Measurements from ENCODE around the gene SLC6A16. TPM values are rescaled to one million over a fixed set of nuclear protein-coding genes. Genes with fewer than 3 reads are reported as not detected.
"Not testable (repeated sequence)": the region's sequence is repeated elsewhere in the genome, so short reads cannot be mapped to it uniquely, and the experiment has no call there.

The SLC6A16 gene
- total RNA-seq, 1 experiment from 2014 or later: not detected

DNA sequence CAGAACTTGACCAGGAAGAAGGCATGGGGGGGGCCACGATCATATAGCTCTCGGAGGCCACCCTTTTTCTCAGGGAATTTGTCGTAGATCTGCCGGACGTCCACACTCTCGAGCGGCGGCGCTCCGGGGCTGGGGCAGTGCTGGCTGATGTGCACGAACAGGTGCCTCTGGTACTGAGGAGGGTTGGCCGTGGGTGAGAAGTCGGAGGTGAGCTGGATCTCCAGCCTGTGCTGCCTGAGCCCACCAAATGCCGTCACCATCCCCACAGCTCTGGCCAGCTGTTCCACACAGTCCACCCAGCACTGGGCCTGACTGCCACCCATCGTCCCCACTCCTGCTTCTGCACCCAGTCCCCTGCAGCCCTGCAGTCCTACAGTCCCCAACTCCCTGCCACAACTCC, 22.2 kb upstream of the SLC6A16 start:
- no peak for DNase-seq (ENCODE audit: low read depth)

DNA sequence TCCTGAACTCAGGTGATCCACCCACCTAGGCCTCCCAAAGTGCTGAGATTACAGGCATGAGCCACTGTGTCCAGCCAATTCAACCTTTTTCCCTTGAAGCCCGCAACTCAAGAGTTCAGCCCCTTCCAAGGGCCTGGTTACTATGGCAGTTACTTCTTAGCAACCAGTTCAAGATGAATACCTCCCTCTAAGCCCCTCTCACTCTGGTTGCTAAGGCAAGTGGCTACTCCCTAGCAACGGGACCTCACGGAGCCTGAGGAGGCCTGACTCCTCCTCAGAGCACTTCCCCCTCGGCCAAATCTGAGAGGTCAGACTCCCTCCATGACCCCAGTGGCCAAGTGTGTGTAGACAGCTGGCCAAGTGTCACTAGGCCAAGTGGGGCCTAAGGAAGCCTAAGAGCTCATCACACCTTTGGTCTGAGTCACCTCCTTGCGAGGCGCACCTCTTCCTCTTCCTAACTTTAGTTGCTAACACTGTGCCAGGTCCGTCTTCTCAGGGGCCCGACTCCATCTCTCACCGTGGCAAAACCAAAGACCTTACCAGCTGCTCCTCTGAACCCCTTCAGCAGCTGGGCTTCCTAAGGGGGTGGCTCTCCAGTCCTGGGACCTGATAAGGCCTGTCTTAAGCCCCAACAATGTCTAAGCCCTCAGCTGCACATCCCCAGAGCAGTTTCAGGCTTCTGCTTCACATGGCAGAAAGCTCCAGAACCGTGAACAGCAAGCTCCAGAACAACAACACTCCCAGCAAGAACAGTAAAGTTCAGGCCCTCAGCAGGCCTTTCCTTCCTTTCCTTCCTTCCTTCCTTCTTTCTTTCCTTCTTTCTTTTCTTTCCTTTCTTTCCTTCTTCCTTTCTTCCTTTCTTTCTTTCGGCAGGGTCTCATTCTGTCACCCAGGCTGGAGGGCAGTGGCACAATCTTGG, 19.8 kb upstream of the SLC6A16 start:
- DNase-seq (ENCODE audit: low read depth): no peak

- DNase-seq (ENCODE audit: low read depth): no peak
These were observed 18.1 kb upstream of the SLC6A16 start for GRCh38 chr19:49343123-49343522.

DNA sequence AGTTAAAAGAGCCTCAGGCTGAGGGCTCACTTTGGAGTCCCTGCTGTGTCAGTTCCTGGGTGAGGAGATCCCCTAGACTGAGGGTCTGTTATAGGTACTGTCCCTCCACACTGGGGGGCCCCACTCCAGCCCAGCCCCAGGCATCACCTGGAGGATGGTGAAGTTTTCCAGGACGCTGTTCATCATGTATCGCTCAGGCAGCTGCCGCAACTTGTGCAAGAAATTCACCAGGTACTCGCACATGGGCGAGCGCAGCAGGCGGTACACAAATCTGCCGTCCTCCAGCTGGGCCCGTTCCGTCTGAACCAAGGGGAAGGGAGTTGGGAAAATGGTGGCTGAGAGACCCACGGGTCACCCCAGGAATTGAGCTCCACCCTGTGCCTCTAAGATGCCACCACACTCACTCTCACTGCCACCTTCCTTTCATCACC, 17.3 kb upstream of the SLC6A16 start:
- DNase-seq (ENCODE audit: low read depth): no peak

DNA sequence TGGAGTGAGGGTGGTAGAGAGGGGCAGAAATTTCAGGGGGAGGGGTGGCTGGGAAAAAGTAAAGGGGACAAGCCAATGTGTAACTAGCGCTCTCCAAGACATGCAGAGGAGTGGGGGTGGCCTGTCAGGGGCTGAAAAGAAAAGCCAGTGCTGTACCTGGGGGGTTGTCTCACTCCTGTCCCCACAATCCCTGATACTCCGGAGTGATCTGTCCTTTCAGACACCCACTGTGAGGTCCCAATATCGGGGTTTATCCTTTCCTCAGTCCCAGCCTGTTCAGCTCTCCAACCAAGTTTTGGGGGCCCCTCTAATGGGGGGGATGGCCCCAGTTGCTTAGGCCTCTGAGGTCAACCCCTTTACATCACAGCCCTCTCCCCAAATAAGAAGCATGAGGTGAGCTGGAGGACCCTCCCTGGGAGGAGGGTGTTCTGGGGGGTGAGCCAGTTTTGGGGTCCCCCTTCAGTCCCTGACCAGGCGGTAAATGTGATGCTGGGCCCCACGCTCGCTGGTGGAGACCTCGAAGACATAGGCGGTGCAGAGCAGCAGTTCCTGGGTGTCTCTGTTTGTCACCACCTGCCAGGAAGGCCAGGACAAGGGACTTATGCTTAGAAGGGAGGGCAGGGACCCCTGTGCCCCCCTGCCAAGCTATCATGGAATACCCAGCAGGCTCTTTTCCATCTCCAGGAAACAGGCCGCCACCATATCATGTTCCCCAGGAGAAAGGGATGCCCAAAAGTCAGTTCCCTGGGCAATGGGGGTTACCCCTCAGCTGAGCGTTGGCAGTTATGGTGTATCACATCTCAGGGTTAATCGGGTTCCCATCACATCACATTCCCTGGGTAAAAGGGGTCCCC, 16.1 kb upstream of the SLC6A16 start:
- no peak for DNase-seq (ENCODE audit: low read depth)

DNA sequence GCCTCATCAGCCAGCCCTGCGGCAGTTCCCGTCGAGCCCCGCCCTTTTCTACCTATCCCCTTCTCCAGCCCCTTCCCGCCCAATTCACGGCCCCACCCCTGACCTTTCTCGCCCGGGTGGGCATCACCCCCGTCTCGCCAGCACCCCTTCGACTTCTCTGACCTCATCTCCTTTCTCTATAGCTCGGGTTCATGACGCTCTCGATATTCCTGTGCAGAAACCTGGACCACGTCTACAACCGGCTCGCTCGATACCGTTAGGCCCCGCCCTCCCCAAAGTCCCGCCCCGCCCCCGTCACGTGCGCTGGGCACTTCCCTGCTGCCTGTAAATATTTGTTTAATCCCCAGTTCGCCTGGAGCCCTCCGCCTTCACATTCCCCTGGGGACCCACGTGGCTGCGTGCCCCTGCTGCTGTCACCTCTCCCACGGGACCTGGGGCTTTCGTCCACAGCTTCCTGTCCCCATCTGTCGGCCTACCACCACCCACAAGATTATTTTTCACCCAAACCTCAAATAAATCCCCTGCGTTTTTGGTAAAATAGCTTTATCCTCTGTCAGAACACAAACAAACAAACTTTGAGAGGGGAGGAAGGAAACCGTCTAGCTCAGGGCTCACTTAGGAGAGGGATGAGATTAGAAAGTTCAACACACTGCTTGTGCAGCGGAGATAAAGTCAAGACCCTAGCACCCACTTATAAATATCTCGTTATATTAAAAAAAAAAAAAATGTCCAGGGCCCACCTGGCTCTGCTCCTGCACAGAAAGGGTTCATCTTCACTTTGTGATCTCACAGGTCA, 15.3 kb upstream of the SLC6A16 start:
- DNase-seq (ENCODE audit: low read depth): no peak

DNA sequence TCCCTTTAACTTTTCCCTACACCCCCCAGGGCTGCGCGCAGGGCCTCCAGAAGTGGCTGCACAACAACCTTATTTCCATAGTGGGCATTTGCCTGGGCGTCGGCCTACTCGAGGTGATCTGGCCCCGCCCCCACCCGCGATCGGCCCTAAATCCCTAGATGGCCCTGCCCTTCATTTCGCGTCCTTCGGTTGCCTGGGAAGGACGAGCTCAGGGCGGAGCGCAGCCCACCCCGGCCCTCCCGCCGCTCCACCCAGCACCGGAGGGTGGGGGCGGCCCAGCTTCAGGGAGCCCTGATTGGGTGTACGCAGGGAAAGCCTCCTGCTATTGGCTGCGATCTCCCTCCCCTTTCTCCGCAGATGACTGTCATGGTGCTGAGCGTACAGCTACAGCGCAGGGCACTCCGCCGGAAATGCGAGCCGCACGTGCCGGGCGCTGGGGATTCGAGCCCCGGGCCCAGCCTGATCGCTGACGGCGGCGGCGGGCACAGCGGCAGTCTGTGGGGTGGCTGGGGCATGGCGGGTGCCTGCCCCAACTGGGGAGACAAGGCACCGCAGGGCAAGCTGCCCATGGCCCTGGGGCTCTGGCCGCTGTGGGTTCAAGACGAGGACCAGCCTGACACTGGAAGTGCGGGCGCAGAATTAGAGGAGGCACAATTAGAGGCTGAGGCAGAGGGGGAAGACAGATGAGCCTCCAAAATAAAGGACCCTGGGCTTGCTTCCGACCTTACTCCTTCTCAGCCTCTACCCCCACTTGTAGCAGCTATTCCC, 14.5 kb upstream of the SLC6A16 start:
- no peak for DNase-seq (ENCODE audit: low read depth)

DNA sequence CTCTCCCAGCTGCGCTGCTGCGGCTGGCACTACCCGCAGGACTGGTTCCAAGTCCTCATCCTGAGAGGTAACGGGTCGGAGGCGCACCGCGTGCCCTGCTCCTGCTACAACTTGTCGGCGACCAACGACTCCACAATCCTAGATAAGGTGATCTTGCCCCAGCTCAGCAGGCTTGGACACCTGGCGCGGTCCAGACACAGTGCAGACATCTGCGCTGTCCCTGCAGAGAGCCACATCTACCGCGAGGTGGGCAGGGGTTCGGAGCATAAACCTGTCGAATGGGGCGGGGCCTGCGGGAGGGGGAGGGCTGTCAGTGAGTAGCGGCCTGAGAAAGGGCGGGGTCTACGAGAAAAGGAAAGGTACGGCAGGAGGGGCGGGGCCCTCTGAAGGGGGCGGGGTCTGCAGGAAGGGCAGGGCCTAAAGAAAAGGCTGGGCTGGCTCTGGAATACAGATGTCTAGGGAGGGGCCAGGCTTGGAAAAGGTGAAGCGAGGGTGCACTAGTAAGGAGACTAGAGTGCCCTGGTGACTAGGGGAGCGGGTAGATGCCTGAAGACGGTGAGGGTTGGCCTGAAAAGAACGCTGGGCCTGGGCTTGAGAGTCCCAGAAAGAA, 13.8 kb upstream of the SLC6A16 start:
- DNase-seq (ENCODE audit: low read depth): no peak

- DNase-seq (ENCODE audit: low read depth): no peak
These were observed 13.2 kb upstream of the SLC6A16 start for GRCh38 chr19:49338023-49338677.

DNA sequence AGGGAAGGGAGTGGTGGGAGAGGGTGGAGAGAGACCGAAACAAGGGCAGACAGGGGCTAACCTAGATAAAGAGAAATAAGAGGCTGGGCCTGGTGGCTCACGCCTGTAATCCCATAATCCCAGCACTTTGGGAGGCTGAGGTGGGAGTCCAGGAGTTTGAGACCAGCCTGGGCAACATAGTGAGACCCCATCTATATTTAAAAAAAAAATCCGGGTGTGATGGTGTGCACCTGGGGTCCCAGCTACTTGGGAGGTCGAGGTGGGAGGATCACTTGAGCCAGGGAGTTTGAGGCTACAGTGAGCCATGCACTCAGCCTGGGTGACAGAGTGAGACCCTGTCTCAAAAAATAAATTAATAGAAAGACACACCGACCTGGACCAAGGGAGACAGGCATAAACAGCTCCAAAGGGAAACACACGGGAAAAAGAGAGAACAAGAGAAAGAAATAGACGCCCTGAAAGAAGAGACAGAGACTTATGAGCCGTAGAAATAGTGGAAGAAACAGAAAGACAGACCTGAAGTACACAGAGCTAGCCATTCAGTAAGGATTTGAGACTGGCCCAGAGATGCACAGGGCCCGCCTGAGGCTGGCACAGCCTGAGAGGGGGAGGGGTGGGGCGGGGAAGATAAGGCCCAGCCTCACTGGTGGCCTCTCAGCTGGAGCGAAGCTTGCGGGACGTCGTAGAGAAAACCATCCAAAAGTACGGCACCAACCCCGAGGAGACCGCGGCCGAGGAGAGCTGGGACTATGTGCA, 12.5 kb upstream of the SLC6A16 start:
- DNase-seq (ENCODE audit: low read depth): no peak

GRCh38 chr19:49336482-49337266, 11.7 kb upstream of the SLC6A16 start:
- no peak for DNase-seq (ENCODE audit: low read depth)

DNA sequence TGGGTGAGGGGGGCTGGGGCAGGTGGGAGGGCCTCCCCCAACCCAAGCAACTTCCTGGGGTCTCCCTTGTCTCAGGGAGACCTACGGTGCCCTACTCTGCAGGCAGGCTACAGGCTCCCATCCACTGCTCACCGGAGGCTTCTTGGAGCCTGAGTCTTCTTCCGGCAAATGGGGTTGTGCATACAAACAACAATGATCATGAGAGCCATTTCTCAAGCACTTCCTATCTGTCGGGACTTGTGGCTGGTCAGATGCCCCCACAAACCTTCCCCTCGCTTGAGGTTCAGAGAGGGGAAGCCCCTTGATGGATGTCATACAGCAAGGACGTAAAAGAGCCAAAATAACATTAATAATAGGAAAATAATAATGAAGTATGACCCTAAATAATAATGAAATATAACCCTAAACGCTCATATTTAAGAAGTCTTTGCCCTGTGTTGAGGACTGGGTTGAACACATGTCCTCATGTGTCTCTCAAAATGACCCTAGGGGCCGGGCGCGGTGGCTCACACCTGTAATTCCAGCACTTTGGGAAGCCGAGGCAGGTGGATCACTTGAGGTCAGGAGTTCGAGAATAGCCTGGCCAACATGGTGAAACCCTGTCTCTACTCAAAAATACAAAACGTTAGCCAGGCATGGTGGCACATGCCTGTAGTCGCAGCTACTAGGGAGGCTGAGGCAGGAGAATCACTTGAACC, 10.9 kb upstream of the SLC6A16 start:
- DNase-seq (ENCODE audit: low read depth): no peak

DNA sequence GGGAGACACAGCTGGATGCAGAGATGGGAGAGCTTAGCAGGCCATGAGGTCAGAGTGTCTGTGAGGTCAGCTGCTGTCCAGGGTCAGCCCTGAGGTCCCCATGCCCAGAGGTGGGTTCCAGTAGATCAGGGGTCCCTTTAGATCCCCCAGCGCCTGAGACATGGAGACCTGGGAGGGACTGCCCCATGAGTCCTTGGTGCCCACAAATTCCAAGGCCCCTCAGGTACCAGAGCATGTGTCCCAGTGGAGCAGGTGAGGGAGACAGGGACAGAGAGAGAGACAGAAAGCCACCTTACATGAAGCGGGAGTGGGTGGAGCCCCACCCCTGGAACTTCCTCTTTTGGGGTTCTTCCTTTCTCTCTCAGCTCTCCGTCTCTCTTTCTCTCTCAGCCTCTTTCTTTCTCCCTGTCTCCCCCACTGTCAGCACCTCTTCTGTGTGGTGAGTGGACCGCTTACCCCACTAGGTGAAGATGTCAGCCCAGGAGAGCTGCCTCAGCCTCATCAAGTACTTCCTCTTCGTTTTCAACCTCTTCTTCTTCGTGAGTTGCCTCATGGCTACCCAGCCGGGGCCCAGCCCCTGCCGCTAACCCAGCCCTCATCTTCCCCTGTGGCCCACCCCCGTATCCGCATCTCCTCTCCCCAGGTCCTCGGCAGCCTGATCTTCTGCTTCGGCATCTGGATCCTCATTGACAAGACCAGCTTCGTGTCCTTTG, 10.2 kb upstream of the SLC6A16 start, which contains the start of gene CD37:
CD37 (plus strand) TSS at position 336 of the 713 bp plus-strand sequence; CDS start at position 471, 135 bp downstream.
- DNase-seq (ENCODE audit: low read depth): no peak

DNA sequence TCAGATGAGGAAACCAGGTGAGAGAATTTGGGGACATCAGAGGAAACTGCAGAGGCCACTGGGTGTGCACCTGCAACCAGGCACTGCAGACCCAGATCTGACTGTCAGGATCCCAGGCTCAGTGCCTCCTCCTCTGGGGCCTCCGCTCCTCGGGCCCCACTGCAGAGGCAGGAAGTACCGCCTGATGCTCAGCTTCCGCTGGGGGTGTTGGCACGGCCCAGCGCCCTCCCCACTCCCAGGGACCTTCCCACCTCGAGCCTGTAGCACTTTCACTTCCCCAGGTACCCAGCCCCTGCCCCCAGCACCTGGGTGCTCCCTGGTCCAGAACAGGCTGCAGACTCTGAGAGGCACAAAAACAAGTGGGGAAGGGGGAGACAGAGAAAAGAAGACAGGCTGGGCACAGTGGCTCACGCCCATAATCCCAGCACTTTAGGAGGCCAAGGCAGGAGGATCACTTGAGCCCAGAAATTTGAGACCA, 8.9 kb upstream of the SLC6A16 start:
- DNase-seq (ENCODE audit: low read depth): no peak

- DNase-seq (ENCODE audit: low read depth): no peak
These were observed 8.4 kb upstream of the SLC6A16 start for GRCh38 chr19:49333418-49333805.

DNA sequence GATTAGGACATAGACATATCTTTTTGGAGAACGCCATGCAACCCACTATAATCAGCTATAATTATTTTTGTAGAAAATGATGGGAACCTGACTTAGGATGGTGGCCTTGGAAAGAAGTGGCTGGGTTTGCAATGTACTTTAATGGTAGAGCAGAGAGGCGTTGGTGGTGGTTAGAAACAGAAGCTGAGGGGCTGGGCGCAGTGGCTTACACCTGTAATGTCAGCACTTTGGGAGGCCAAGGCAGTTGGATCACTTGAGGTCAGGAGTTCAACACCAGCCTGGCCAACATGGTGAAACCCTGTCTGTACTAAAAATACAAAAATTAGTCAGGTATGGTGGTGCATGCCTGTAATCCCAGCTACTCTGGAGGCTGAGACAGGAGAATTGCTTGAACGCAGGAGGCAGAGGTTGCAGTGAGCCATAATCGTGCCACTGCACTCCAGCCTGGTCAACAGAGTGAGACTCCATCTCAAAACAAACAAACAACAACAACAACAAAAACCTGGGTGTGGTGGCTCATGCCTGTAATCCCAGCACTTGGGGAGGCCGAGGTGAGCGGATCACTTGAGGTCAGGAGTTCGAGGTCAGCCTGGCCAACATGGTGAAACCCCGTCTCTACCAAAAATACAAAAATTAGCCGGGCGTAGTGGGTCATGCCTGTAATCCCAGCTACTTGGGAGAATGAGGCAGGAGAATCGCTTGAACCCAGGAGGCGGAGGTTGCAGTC, 7.9 kb upstream of the SLC6A16 start:
- DNase-seq (ENCODE audit: low read depth): not testable (repeated sequence)
